HG03280 (cell line): ENCODE measurements around the gene LRRC74A.

Experiments used
- ATAC-seq: cut with Tn5 transposase; IDR thresholded peaks from one replicate; pipeline ENCODE4 v1.9.1; 2021; ENCODE audit warnings: mild to moderate bottlenecking, moderate library complexity; ENCODE audit not compliant: unreplicated experiment

Gene LRRC74A

GRCh38 chr14:76826122-76826521 is at the start of gene LRRC74A:
Gene LRRC74A, plus strand, starts transcription at chr14:76826408. Its CDS starts 290 bp downstream, at chr14:76826698.
- no peak for ATAC-seq

- ATAC-seq, result no peak
These were observed 49.6 kb upstream of the LRRC74A start for GRCh38 chr14:76776428-76777251.

GRCh38 chr14:76777721-76778120 is 48.5 kb upstream of the LRRC74A start:
- ATAC-seq, result no peak

- no peak for ATAC-seq
These were observed 47.5 kb upstream of the LRRC74A start for GRCh38 chr14:76778546-76779215.

- ATAC-seq, result no peak
These were observed 46.8 kb upstream of the LRRC74A start for GRCh38 chr14:76779221-76780057.

- ATAC-seq, result no peak
These were observed 46.2 kb upstream of the LRRC74A start for GRCh38 chr14:76780058-76780345.

- no peak for ATAC-seq
These were observed 45.8 kb upstream of the LRRC74A start for GRCh38 chr14:76780360-76780759.

- no peak for ATAC-seq
These were observed 45.1 kb upstream of the LRRC74A start for GRCh38 chr14:76780875-76781647.

- ATAC-seq, result no peak
These were observed 44.6 kb upstream of the LRRC74A start for GRCh38 chr14:76781648-76782051.

GRCh38 chr14:76782115-76782884 is 43.9 kb upstream of the LRRC74A start:
- ATAC-seq, result no peak

GRCh38 chr14:76782885-76783566 is 43.2 kb upstream of the LRRC74A start:
- no peak for ATAC-seq

- ATAC-seq, result no peak
These were observed 41.8 kb upstream of the LRRC74A start for GRCh38 chr14:76784266-76784874.

- ATAC-seq, result peak; percentile 66
These were observed 41.3 kb upstream of the LRRC74A start for GRCh38 chr14:76784881-76785280.

GRCh38 chr14:76786601-76787000 is 39.6 kb upstream of the LRRC74A start:
- ATAC-seq, result no peak

GRCh38 chr14:76792422-76792821 is 33.8 kb upstream of the LRRC74A start:
- ATAC-seq, result no peak

GRCh38 chr14:76793324-76793723 is 32.9 kb upstream of the LRRC74A start:
- ATAC-seq, result no peak

GRCh38 chr14:76793956-76794355 is 32.3 kb upstream of the LRRC74A start:
- no peak for ATAC-seq

- ATAC-seq, result no peak
These were observed 19.8 kb upstream of the LRRC74A start for GRCh38 chr14:76806446-76806845.

- ATAC-seq, result no peak
These were observed 18.2 kb upstream of the LRRC74A start for GRCh38 chr14:76808011-76808410.
